Spleen (tissue), 11 donors: ENCODE measurements around the gene COL12A1. TPM values are rescaled to one million over a fixed set of nuclear protein-coding genes. Genes with fewer than 3 reads are reported as not detected.

Experiments used
- DNase-seq: peaks from one replicate; pipeline ENCODE4 v3.0.0-alpha.2; 2020
- H3K27ac ChIP-seq, 8 donors: fragments of 200-600 bp; sonication (generic) in 7 of 8; 1 replicate in 4 of 8; 2 replicates in 4 of 8; pipeline versions ENCODE4 v1.5.0 to v1.8.0; 2016 to 2021; ENCODE audit warnings: inconsistent platforms in 4 of 8, mild to moderate bottlenecking in 4 of 8, moderate library complexity in 1 of 8
- H3K27me3 ChIP-seq, 7 donors: fragments of 200-600 bp; sonication (generic) in 6 of 7; replicated peaks in 1 of 7; 1 replicate in 4 of 7; 2 replicates in 3 of 7; pipeline versions ENCODE4 v1.5.0 to v1.8.0; 2016 to 2021; ENCODE audit warnings: inconsistent platforms in 3 of 7, mild to moderate bottlenecking in 1 of 7
- H3K36me3 ChIP-seq, 6 donors: fragments of 200-600 bp; sonication (generic) in 5 of 6; 1 replicate in 4 of 6; 2 replicates in 2 of 6; pipeline versions ENCODE4 v1.5.0 to v1.8.0; 2016 to 2021; ENCODE audit warnings: inconsistent platforms in 2 of 6
- H3K4me1 ChIP-seq, 6 donors: fragments of 200-600 bp; sonication (generic) in 5 of 6; 1 replicate in 3 of 6; 2 replicates in 3 of 6; pipeline versions ENCODE4 v1.5.0 to v1.8.0; 2016 to 2021; ENCODE audit warnings: inconsistent platforms in 3 of 6
- H3K4me3 ChIP-seq, 8 donors: fragments of 200-600 bp; sonication (generic) in 7 of 8; 1 replicate in 4 of 8; 2 replicates in 4 of 8; pipeline versions ENCODE4 v1.5.0 to v1.8.0; 2016 to 2021; ENCODE audit warnings: inconsistent platforms in 4 of 8, mild to moderate bottlenecking in 4 of 8, moderate library complexity in 2 of 8
- H3K9me3 ChIP-seq, 8 donors: fragments of 200-600 bp; sonication (generic) in 7 of 8; 1 replicate in 4 of 8; 2 replicates in 4 of 8; pipeline versions ENCODE4 v1.5.0 to v1.8.0; 2016 to 2021; ENCODE audit warnings: inconsistent platforms in 4 of 8
- CTCF ChIP-seq, 11 experiments: fragments of 200-600 bp in 7 of 11; fragments of 450-650 bp in 4 of 11; sonication (generic) in 4 of 11; IDR thresholded peaks in 8 of 11; conservative IDR thresholded peaks in 3 of 11; 1 replicate in 7 of 11; 2 replicates in 4 of 11; pipeline versions ENCODE4 v1.4.0 to v1.8.0; 2016 to 2021; ENCODE audit warnings: antibody characterized with exemption in 11 of 11, inconsistent platforms in 4 of 11, mild to moderate bottlenecking in 1 of 11
- POLR2A ChIP-seq, 3 donors: fragments of 450-650 bp; IDR thresholded peaks; one replicate each; pipeline ENCODE4 v1.5.1; 2017; ENCODE audit warnings: antibody characterized with exemption in 3 of 3, mild to moderate bottlenecking in 1 of 3
- POLR2AphosphoS5 ChIP-seq, 3 donors: sonication (generic); formaldehyde crosslinking; IDR thresholded peaks; one replicate each; pipeline ENCODE4 v1.5.1; 2017; ENCODE audit warnings: antibody characterized with exemption in 3 of 3
- WGBS, 5 donors: extraction: QIAGEN DNeasy Blood & Tissue Kit in 3 of 5; methylation state at CpG; one replicate each; pipeline versions ENCODE4 v1.1.5 to v1.1.7; 2013 to 2018; 5-methylcytosine and 5-hydroxymethylcytosine counted together
- intact Hi-C: fragments of 100-400 bp; cut with DNase I; formaldehyde crosslinking; loops from one replicate; pipeline ENCODE4 v1.15.0; 2023; ENCODE audit warnings: low total_unique reads
- polyA plus RNA-seq, 3 donors: library from polyadenylated mRNA; stranded (reverse); fragments of 200-250 nt; gene quantifications; one replicate each; pipeline ENCODE4 v1.2.1, GENCODE V29; 2013
- total RNA-seq, 7 donors: library from RNA; depleted of rRNA in 3 of 7; stranded (reverse); fragments of >200 nt in 3 of 7; fragmentation: NEBNext Ultra II Directional in 4 of 7; extraction: Animal tissue kit (Norgen Biotek cat#: 25700) in 4 of 7; gene quantifications; one replicate each; pipeline versions ENCODE4 v1.1.0 to v1.2.1, GENCODE V29; 2016 to 2021
- donor health status: healthy with polysubstance abuse.
- donor health status: DM: no; HTN: no; CAD: no; lungs with moderate emphysema.
- donor health status: DM: no; HTN: no; CAD: no.
- donor health status: Bipolar disorder and iron deficiency.
- donor health status: healthy.
- donor health status: DM: no; HTN: no; CAD: no.
- donor health status: DM: yes; HTN: yes; CAD: no.

Gene COL12A1
- total and polyA plus RNA-seq, 10 donors: 2.5 to 32.6 (median 21.2) TPM

GRCh38 chr6:75149240-75149639, 56.6 kb downstream of the COL12A1 start:
- no peaks in the 10 kb centered on the region for H3K36me3 ChIP-seq
- no peak for TF ChIP-seq POLR2AphosphoS5 (IDR thresholded peaks at IDR 0.05)
- no peak for TF ChIP-seq CTCF (IDR thresholded peaks at IDR 0.05 in 8 of 11, conservative IDR thresholded peaks at IDR 0.05 in 3 of 11)
- no peak for TF ChIP-seq POLR2A (IDR thresholded peaks at IDR 0.05)
- 72 to 96% (median 76%) methylated on average over 1 of the region's 1 CpG for WGBS, 5 donors

GRCh38 chr6:75147512-75147911, 58.3 kb downstream of the COL12A1 start:
- no peaks in the 10 kb centered on the region for H3K27me3 ChIP-seq
- intact Hi-C loops: no loop called here
- no peak overlapping the region for H3K4me3 ChIP-seq
- no peaks in the 10 kb centered on the region for H3K9me3 ChIP-seq
- WGBS, 5 donors: 58 to 75% (median 69%) methylated on average over 2 of the region's 2 CpGs
- no peak overlapping the region for H3K27ac ChIP-seq
- TF ChIP-seq POLR2AphosphoS5 (IDR thresholded peaks at IDR 0.05): no peak
- TF ChIP-seq POLR2A (IDR thresholded peaks at IDR 0.05): no peak
- no peak for TF ChIP-seq CTCF (IDR thresholded peaks at IDR 0.05 in 8 of 11, conservative IDR thresholded peaks at IDR 0.05 in 3 of 11)
- DNase-seq: no peak
- no peaks in the 10 kb centered on the region for H3K36me3 ChIP-seq
- H3K4me1 ChIP-seq: no peaks in the 10 kb centered on the region

More at GRCh38 chr6:75149240-75149639, 56.6 kb downstream of the COL12A1 start:
- Histone ChIP-seq H3K9me3 (no peaks in the 10 kb centered on the region), H3K4me1 (no peaks in the 10 kb centered on the region), H3K27ac (no peak overlapping the region), H3K27me3 (no peaks in the 10 kb centered on the region), H3K4me3 (no peak overlapping the region)
- intact Hi-C loops: no loop called here
- no peak for DNase-seq

DNA sequence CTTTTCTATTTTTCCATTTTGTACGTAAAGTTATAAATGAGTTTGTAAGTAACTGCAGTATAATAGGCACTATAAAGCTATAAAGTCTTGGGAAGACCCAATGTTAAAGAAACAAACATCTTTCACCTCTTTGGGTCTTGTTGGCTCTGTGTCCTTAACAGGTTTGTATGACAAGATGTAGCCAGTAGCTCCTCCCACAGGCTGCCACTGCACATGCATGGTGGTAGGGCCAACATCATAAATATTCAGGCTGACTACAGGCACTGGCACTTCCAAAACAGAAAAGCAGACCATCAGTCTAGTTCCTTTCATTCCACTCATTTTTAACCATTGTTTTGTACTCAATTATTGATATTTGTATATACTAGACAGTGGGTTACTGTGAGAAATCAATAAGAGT, 59.9 kb downstream of the COL12A1 start:
- TF ChIP-seq CTCF (IDR thresholded peaks at IDR 0.05 in 8 of 11, conservative IDR thresholded peaks at IDR 0.05 in 3 of 11) (no peak), POLR2A (IDR thresholded peaks at IDR 0.05) (no peak), POLR2AphosphoS5 (IDR thresholded peaks at IDR 0.05) (no peak)
- intact Hi-C loops: no loop called here
- 37 to 100% (median 96%) methylated on average over 1 of the region's 1 CpG for WGBS, 5 donors
- H3K36me3 ChIP-seq: no peaks in the 10 kb centered on the region
- no peak overlapping the region for H3K4me3 ChIP-seq
- H3K4me1 ChIP-seq: no peaks in the 10 kb centered on the region
- no peak overlapping the region for H3K27ac ChIP-seq
- H3K27me3 ChIP-seq: no peaks in the 10 kb centered on the region
- DNase-seq: no peak
- H3K9me3 ChIP-seq: no peaks in the 10 kb centered on the region

GRCh38 chr6:75145211-75145610, 60.6 kb downstream of the COL12A1 start:
- intact Hi-C loops: no loop called here
- no peaks in the 10 kb centered on the region for H3K36me3 ChIP-seq
- H3K4me3 ChIP-seq: no peak overlapping the region
- H3K4me1 ChIP-seq: no peaks in the 10 kb centered on the region
- H3K9me3 ChIP-seq: no peaks in the 10 kb centered on the region
- H3K27ac ChIP-seq: no peak overlapping the region
- WGBS, 5 donors: 77 to 92% (median 88%) methylated on average over 4 of the region's 4 CpGs
- no peak for TF ChIP-seq POLR2A (IDR thresholded peaks at IDR 0.05)
- no peak for TF ChIP-seq CTCF (IDR thresholded peaks at IDR 0.05 in 8 of 11, conservative IDR thresholded peaks at IDR 0.05 in 3 of 11)
- no peak for TF ChIP-seq POLR2AphosphoS5 (IDR thresholded peaks at IDR 0.05)
- H3K27me3 ChIP-seq: no peaks in the 10 kb centered on the region
- DNase-seq: no peak
